ENCODE measurements around the gene ANXA3.

The ANXA3 gene

GRCh38 chr4:78648640-78649363 lies 97.2 kb downstream of the ANXA3 start:
- Histone ChIP-seq H3K9ac (ENCODE audit: low read depth, low read length) (no peak overlapping the region), H3K9me3 (ENCODE audit: insufficient read depth, low read depth, low read length) (no peaks in the 10 kb centered on the region), H3K27ac (ENCODE audit: low read depth, low read length) (no peak overlapping the region), H3K4me3 (ENCODE audit: low read length) (no peak overlapping the region), H3K27me3 (ENCODE audit: insufficient read depth, low read length) (no peaks in the 10 kb centered on the region), H3K36me3 (ENCODE audit: insufficient read depth, low read length) (no peaks in the 10 kb centered on the region), H3K4me1 (ENCODE audit: insufficient read depth, low read length) (peaks cover 9% of the 10 kb centered on the region; the same call in 1 of the 2 replicates)
- 91% methylated on average over 4 of the region's 4 CpGs for WGBS

DNA sequence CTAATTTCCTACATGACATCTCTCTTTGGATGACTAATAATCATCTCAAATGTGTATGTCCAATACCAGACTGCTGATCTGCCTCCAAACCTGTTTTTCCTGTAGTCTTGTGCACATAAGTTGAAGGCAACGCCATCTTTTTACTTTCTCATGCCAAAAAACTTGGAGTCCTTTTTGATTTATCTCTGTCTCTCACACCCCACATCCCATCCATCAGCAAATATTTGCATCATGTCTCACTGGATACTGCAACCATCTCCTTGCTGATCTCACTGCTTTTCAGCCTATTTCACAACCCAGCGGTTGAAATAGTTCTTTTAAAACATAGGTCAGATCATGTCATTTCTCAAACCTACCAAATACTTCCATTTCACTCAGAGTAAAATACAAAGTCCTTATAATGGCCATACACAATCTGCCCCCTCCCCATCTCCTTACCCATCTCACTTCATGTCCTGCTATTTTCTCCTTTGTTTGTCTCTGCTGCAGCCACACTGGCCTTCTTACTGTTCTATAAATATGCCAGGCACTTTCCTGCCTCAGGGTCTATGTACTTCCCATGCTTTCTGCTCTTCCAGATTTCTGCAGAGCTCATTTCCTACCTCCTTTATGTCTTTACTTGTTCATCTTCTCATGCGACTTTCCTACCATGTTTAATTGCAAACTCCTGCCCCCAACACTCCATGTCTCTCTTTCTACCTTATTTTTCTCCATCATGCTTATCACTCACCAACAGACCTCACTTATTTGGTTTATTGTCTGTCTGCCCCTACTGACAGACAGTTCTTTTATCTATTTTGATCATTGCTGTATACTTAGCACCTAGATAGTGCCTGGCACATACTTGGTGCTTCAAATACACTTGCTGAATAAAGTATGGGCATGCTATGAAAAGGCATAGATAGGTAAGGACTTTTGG lies 98.8 kb downstream of the ANXA3 start:
- Histone ChIP-seq H3K4me1 (ENCODE audit: insufficient read depth, low read length) (peaks cover 9% of the 10 kb centered on the region; the same call in 1 of the 2 replicates), H3K36me3 (ENCODE audit: insufficient read depth, low read length) (no peaks in the 10 kb centered on the region), H3K9ac (ENCODE audit: low read depth, low read length) (no peak overlapping the region), H3K4me3 (ENCODE audit: low read length) (no peak overlapping the region), H3K27me3 (ENCODE audit: insufficient read depth, low read length) (no peaks in the 10 kb centered on the region), H3K9me3 (ENCODE audit: insufficient read depth, low read depth, low read length) (no peaks in the 10 kb centered on the region), H3K27ac (ENCODE audit: low read depth, low read length) (no peak overlapping the region)
- 92% methylated on average over 3 of the region's 3 CpGs for WGBS

GRCh38 chr4:78651250-78651860 lies 99.8 kb downstream of the ANXA3 start:
- Histone ChIP-seq H3K9me3 (ENCODE audit: insufficient read depth, low read depth, low read length) (no peaks in the 10 kb centered on the region), H3K36me3 (ENCODE audit: insufficient read depth, low read length) (no peaks in the 10 kb centered on the region), H3K27ac (ENCODE audit: low read depth, low read length) (no peak overlapping the region), H3K4me1 (ENCODE audit: insufficient read depth, low read length) (0 out of 2 replicates have a peak, but pooled peaks cover 2% of the 10 kb centered on the region), H3K9ac (ENCODE audit: low read depth, low read length) (no peak overlapping the region), H3K4me3 (ENCODE audit: low read length) (no peak overlapping the region), H3K27me3 (ENCODE audit: insufficient read depth, low read length) (no peaks in the 10 kb centered on the region)
- 93% methylated on average over 3 of the region's 4 CpGs for WGBS

- H3K36me3 ChIP-seq (ENCODE audit: insufficient read depth, low read length), result no peaks in the 10 kb centered on the region
These were observed 100.8 kb downstream of the ANXA3 start for GRCh38 chr4:78652282-78652876.

GRCh38 chr4:78653655-78654054 lies 102.1 kb downstream of the ANXA3 start:
- Histone ChIP-seq H3K9me3 (ENCODE audit: insufficient read depth, low read depth, low read length) (no peaks in the 10 kb centered on the region), H3K36me3 (ENCODE audit: insufficient read depth, low read length) (no peaks in the 10 kb centered on the region), H3K4me3 (ENCODE audit: low read length) (no peak overlapping the region), H3K4me1 (ENCODE audit: insufficient read depth, low read length) (no peaks in the 10 kb centered on the region), H3K9ac (ENCODE audit: low read depth, low read length) (no peak overlapping the region), H3K27ac (ENCODE audit: low read depth, low read length) (no peak overlapping the region), H3K27me3 (ENCODE audit: insufficient read depth, low read length) (no peaks in the 10 kb centered on the region)
- WGBS, result 55% methylated on average over 2 of the region's 2 CpGs

More at GRCh38 chr4:78652282-78652876, 100.8 kb downstream of the ANXA3 start:
- 100% methylated on average over 1 of the region's 1 CpG for WGBS
- no peak overlapping the region for H3K27ac ChIP-seq (ENCODE audit: low read depth, low read length)
- no peaks in the 10 kb centered on the region for H3K4me1 ChIP-seq (ENCODE audit: insufficient read depth, low read length)
- H3K27me3 ChIP-seq (ENCODE audit: insufficient read depth, low read length), result no peaks in the 10 kb centered on the region
- H3K9ac ChIP-seq (ENCODE audit: low read depth, low read length), result no peak overlapping the region
- H3K4me3 ChIP-seq (ENCODE audit: low read length), result no peak overlapping the region
- no peaks in the 10 kb centered on the region for H3K9me3 ChIP-seq (ENCODE audit: insufficient read depth, low read depth, low read length)

DNA sequence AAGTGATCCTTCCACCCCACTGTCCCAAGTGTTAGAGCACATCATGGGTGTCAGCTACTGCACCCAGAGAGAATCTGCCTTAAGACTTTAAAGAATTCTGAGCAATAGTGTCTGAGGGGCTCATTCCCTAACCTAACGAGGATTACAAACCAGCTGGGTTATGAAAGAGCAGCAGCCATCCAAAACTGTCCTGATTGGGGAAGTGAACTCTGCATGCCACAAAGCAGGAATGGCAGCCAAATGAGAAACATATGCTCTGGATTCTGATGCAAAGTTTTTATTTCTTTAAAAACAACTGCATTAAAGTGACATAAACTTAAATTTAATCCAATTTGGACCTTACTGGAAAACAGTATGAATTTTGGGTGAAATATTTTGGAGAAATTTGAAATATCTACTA lies 103.2 kb downstream of the ANXA3 start:
- Histone ChIP-seq H3K27ac (ENCODE audit: low read depth, low read length) (no peak overlapping the region), H3K36me3 (ENCODE audit: insufficient read depth, low read length) (no peaks in the 10 kb centered on the region), H3K4me1 (ENCODE audit: insufficient read depth, low read length) (no peaks in the 10 kb centered on the region), H3K9ac (ENCODE audit: low read depth, low read length) (no peak overlapping the region), H3K4me3 (ENCODE audit: low read length) (no peak overlapping the region), H3K9me3 (ENCODE audit: insufficient read depth, low read depth, low read length) (no peaks in the 10 kb centered on the region), H3K27me3 (ENCODE audit: insufficient read depth, low read length) (no peaks in the 10 kb centered on the region)
- 60% methylated on average over 1 of the region's 1 CpG for WGBS

- no peaks in the 10 kb centered on the region for H3K36me3 ChIP-seq (ENCODE audit: insufficient read depth, low read length)
- H3K27ac ChIP-seq (ENCODE audit: low read depth, low read length), result no peak overlapping the region
- no peaks in the 10 kb centered on the region for H3K27me3 ChIP-seq (ENCODE audit: insufficient read depth, low read length)
- H3K9me3 ChIP-seq (ENCODE audit: insufficient read depth, low read depth, low read length), result no peaks in the 10 kb centered on the region
- no peak overlapping the region for H3K9ac ChIP-seq (ENCODE audit: low read depth, low read length)
- H3K4me3 ChIP-seq (ENCODE audit: low read length), result no peak overlapping the region
- 72% methylated on average over 6 of the region's 7 CpGs for WGBS
- peaks cover 7% of the 10 kb centered on the region for H3K4me1 ChIP-seq (ENCODE audit: insufficient read depth, low read length)
These were observed 105.4 kb downstream of the ANXA3 start for GRCh38 chr4:78656968-78657445.

DNA sequence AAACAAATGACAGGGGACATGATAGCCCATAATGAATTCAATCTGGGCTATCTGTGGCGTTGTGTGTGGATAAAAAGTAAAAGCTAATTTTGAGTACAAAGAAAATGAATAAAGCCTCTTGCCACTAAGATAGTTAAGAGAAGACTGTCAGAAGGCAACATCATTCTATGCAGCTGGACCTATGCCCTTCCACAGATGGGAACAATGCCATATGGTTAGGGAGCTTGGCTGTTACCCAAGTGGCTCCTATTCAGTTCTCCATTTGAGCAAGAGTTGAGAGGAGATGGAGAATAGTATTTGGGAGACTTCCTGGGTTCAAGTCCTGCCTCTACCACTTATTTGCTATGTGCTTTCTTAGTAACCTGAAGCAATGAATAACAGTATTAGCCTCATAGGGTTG lies 107.7 kb downstream of the ANXA3 start:
- Histone ChIP-seq H3K27me3 (ENCODE audit: insufficient read depth, low read length) (no peaks in the 10 kb centered on the region), H3K4me1 (ENCODE audit: insufficient read depth, low read length) (peaks cover 16% of the 10 kb centered on the region), H3K9me3 (ENCODE audit: insufficient read depth, low read depth, low read length) (no peaks in the 10 kb centered on the region), H3K4me3 (ENCODE audit: low read length) (no peak overlapping the region), H3K36me3 (ENCODE audit: insufficient read depth, low read length) (no peaks in the 10 kb centered on the region), H3K9ac (ENCODE audit: low read depth, low read length) (no peak overlapping the region), H3K27ac (ENCODE audit: low read depth, low read length) (no peak overlapping the region)
- 90% methylated on average over 1 of the region's 1 CpG for WGBS

DNA sequence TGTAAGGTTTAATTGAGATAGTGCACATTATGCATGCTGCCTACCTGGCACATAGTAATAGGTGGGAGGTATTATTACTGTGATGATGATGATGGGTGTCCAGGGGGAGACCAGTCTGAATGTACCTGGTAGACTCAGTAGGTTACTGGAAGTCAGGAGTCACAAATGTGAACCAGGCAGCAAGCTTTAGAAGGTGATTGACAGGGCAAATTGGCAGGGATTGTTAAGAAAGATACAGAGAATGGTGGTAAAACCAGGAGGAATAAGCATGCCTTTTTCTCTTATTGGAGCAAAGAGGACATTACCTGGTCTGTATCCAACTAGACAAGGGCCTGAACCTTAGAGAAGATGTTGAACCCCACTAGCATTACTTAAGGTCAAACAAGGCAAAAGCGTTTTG lies 108.1 kb downstream of the ANXA3 start:
- H3K4me3 ChIP-seq (ENCODE audit: low read length), result no peak overlapping the region
- WGBS, result 60% methylated on average over 1 of the region's 1 CpG
- H3K36me3 ChIP-seq (ENCODE audit: insufficient read depth, low read length), result no peaks in the 10 kb centered on the region
- H3K27me3 ChIP-seq (ENCODE audit: insufficient read depth, low read length), result no peaks in the 10 kb centered on the region
- no peak overlapping the region for H3K9ac ChIP-seq (ENCODE audit: low read depth, low read length)
- no peaks in the 10 kb centered on the region for H3K9me3 ChIP-seq (ENCODE audit: insufficient read depth, low read depth, low read length)
- H3K27ac ChIP-seq (ENCODE audit: low read depth, low read length), result no peak overlapping the region
- H3K4me1 ChIP-seq (ENCODE audit: insufficient read depth, low read length), result peaks cover 16% of the 10 kb centered on the region
